Measurements from ENCODE around the gene REG4.
"Not testable (repeated sequence)": the region's sequence is repeated elsewhere in the genome, so short reads cannot be mapped to it uniquely, and the experiment has no call there.

Gene REG4

DNA sequence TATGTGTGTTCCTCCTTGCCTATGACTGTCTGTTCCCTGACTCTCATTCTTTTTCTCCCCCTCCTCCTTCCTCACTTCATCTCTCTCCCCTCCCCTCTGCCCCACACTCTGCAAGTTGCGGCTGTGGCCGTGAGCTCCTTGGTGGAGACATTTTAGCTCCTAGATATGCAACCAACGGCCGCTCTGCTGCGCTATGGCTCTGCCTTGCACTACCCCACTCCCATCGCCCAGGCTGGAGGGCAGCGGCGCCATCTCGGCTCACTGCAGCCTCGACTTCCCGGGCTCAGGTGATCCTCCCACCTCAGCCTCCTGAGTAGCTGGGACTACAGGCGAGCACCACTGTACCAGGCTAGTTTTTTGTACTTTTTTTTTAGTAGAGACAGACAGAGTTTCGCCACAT is 5.5 kb downstream of the REG4 start:
- no peak for DNase-seq

- no peak for DNase-seq
Measured at GRCh38 chr1:119805247-119805646, 6.0 kb downstream of the REG4 start.

- no peak for DNase-seq
Measured at GRCh38 chr1:119799599-119800177, 11.6 kb downstream of the REG4 start.

DNA sequence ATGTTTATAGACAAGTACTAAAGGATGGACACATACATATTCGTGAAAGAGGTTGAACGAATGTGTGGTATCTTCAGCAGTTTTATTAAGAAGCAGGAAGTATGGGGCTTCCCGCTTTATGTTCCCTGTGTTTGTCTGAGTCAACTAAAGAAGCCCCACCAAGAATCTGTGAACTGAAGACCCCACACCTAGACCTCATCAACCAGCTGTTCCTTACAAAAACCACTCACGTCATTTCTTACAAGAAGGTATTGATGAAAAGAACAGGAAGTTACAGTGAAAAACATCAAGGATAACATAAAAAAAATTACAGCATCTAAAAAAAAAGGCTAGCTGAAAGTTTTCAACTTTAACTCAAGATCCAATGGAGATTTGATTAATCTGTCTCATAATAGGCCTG is 12.3 kb downstream of the REG4 start:
- no peak for DNase-seq

DNA sequence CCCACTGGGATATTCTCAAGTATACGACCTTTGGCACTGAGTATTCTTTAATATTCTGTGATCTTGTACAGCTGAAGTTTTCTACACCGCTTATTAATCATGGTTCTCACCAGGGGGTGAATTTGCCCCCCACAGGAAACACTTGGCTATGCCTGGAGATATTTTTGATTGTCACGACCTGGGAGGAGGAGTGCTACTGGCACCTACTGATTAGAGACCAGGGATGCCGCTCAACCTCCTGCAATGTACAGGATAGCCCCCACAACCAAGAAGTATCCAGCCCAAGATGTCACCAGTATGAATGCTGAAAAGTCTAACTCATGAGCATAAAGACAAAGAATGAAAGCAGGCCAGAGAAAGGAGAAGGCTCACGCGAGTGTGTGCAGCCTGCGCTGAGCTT is 13.7 kb downstream of the REG4 start:
- no peak for DNase-seq

DNA sequence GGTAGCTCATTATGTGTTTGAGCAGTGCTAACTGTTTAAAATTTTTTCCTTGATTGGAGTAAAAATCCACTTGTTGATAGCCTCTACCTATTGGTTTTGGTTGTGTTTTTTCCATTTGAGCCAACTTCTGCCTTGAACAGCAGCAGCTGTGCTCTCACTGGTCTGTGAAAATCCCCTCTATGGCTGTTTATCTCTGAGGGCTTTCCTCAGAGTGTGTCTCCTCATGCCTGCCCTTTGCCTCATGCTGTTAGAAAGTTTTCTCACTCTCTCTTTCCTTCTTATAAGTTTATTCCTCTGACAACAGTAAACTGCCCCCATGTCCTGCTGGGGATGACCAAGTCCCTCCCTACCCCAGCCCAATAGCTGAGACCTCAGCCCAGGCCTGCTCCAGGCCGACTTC is 14.1 kb downstream of the REG4 start:
- DNase-seq = no peak

- DNase-seq = no peak
Measured at GRCh38 chr1:119795261-119796200, 15.7 kb downstream of the REG4 start.

DNA sequence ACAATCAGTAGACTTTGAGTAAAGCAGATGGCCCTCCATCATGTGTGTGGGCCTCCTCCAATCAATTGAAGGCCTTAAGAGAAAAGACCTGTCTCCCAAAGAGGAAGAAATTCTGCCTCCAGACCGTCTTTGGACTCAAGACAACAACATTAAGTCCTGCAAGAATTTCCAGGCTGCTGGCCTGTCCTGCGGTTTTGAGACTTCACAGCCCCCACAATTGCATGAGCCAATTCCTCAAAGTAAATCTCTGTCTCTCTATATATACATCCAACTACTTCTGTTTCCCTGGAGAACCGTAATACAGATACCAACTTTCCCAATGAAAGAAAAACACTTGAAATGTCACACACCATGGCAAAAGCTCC is 16.4 kb downstream of the REG4 start:
- no peak for DNase-seq

GRCh38 chr1:119794230-119794875 is 16.9 kb downstream of the REG4 start:
- DNase-seq = no peak

GRCh38 chr1:119791377-119791776 is 19.9 kb downstream of the REG4 start:
- DNase-seq = no peak

GRCh38 chr1:119790451-119791198 is 20.6 kb downstream of the REG4 start:
- DNase-seq = no peak

DNA sequence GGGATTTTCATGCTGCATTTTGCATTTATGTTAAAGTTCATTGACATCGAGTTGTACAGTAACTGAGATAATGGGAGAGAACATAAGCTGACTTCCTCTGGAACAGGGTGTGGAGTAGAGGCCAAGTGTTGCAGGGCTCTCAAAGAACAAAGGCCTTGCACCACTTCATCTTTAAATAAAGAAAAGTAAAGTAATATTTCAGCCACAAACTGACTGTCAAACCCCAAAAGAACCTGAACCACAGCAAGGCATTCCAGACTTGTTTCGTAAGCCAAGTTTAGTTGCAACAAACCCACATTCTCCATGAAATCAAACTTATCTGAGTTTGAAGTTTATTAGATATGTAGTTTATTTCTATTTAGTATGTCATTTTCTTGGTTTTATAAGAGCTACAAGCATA is 23.5 kb downstream of the REG4 start:
- no peak for DNase-seq

- not testable (repeated sequence) for DNase-seq
Measured at GRCh38 chr1:119786473-119787050, 24.7 kb downstream of the REG4 start.

GRCh38 chr1:119786046-119786445 is 25.2 kb downstream of the REG4 start:
- not testable (repeated sequence) for DNase-seq

GRCh38 chr1:119784191-119784781 is 27.0 kb downstream of the REG4 start:
- no peak for DNase-seq

DNA sequence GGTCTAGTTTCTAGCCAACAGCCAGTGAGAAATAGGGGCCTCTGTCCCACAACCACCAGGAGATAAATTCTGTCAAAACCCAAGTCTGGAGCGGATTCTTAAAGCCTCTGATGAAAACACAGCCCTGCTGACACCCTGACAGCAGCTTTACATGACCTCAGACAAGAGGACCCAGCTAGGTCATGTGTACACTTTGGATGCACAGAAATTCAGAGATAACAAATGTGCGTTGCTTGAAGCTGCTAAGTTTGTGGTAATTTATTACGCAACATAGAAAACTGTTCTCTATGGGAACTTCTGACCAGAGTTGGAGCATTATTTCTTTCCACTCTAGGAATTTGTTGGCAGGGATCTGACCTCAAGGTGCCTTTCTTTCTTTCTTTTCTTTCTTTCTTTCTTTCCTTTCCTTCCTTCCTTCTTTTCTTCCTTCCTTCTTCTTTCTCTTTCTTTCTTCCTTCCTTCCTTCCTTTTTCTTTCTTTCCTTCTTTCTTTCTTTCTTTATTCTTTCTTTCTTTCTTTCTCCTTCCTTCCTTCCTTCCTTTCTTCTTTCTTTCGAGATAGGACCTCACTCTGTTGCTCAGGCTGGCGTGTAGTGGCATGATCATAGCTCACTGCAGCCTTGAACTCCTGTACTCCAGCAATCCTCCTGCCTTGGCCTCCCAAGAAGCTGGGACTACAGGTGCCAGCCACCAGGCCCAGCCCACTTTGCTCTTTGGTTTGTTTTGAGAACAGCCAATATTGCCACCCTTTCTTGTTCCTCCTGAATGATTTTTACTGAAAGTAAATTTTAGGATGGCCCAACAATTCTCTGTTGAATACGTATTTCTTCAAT is 27.7 kb downstream of the REG4 start:
- no peak for DNase-seq

DNA sequence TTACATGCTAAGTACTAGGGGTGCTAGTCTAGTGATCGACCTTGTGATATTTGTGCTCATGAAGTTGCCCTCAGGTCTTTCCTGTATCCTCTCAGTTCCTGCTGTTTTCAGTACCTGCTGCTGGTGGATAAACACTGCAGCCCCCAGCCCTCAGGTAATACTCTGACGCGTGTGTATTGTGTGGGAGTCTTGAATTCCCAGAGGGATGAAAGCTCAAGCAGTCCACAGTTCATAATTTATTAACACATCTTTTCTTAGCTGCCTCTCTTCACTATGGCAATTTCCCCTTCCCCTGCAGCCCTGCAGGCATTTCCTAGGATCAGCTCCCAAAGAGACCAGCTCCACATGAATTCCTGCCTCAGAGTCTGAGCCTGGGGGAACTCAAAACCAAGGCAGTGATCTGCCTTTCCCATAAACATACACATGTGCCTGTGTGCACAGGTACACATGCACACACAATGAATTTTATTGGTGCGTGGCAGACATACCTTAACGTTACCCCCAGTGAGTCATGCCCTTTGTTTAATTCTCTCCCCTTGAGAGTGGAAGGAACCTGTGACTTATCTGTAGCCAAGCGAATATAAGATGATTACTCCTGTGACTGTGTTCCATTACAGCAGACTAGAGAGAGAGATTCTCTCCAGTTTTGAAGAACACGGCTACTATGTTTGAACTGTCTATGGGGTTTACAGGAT is 28.5 kb downstream of the REG4 start:
- DNase-seq = no peak

- no peak for DNase-seq
Measured at GRCh38 chr1:119781434-119782210, 29.6 kb downstream of the REG4 start.

DNA sequence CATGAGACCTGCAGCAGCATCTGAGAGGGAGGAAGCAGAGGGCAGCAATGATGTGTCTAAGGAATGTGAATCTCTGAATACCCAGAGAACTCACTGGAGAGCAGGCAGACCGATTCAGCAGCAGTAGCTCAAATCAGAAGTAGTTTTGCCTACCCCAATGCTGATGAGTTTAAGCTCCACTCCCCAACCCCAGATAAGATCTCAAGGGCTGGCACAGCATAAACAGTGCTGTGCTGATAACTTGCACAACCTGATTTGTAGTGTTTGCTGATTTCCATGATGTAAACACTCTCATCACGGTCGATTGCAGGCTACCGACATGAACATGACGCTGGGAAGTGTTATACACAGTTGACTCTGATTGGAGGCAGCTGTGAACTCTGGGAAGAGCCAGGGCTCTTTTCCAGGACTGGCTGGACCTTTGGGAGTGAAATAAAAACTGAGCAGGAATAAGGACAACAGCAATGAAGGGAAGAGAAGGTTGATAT is 31.3 kb downstream of the REG4 start:
- DNase-seq = no peak

Data from DMS 273 treated with DMSO at 0.1 percent for 48 hours (cell line).